ENCODE measurements around the gene CEPT1. TPM values are rescaled to one million over a fixed set of nuclear protein-coding genes. Genes with fewer than 3 reads are reported as not detected.
A peak's percentile ranks its signal among the peaks of the same experiment; 100 is the strongest.

CEPT1 gene
- total RNA-seq, 1 donor from 2014 or later = 37.8 TPM

- Histone ChIP-seq H3K36me3 (peaks cover 0 to 18% of the 10 kb centered on the region in 2 donors), H3K27ac (no peak overlapping the region), H3K4me1 (peaks cover 9% of the 10 kb centered on the region), H3K27me3 (no peaks in the 10 kb centered on the region), H3K4me3 (no peak overlapping the region), H3K9me3 (no peaks in the 10 kb centered on the region)
- TF ChIP-seq POLR2A (IDR thresholded peaks at IDR 0.05) (no peak), POLR2AphosphoS5 (IDR thresholded peaks at IDR 0.05; ENCODE audit: insufficient read depth in 1 of 2, low read depth in 1 of 2) (no peak)
- TF ChIP-seq, protein P1, sequence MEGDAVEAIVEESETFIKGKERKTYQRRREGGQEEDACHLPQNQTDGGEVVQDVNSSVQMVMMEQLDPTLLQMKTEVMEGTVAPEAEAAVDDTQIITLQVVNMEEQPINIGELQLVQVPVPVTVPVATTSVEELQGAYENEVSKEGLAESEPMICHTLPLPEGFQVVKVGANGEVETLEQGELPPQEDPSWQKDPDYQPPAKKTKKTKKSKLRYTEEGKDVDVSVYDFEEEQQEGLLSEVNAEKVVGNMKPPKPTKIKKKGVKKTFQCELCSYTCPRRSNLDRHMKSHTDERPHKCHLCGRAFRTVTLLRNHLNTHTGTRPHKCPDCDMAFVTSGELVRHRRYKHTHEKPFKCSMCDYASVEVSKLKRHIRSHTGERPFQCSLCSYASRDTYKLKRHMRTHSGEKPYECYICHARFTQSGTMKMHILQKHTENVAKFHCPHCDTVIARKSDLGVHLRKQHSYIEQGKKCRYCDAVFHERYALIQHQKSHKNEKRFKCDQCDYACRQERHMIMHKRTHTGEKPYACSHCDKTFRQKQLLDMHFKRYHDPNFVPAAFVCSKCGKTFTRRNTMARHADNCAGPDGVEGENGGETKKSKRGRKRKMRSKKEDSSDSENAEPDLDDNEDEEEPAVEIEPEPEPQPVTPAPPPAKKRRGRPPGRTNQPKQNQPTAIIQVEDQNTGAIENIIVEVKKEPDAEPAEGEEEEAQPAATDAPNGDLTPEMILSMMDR (IDR thresholded peaks at IDR 0.05) = no peak
- intact Hi-C loops (cut with DNase I) = no loop called here
- no peak for DNase-seq (ENCODE audit: extremely low spot score in 2 of 2)
These were observed 43.5 kb downstream of the CEPT1 start for GRCh38 chr1:111183308-111184069.

GRCh38 chr1:111184663-111185062 is 44.6 kb downstream of the CEPT1 start:
- TF ChIP-seq, protein P1 (IDR thresholded peaks at IDR 0.05) = no peak
- Histone ChIP-seq H3K4me3 (no peak overlapping the region), H3K9me3 (no peaks in the 10 kb centered on the region), H3K36me3 (peaks cover 0 to 21% of the 10 kb centered on the region in 2 donors), H3K27ac (no peak overlapping the region), H3K27me3 (no peaks in the 10 kb centered on the region), H3K4me1 (peaks cover 9% of the 10 kb centered on the region)
- intact Hi-C loops (cut with DNase I) = no loop called here
- no peak for DNase-seq (ENCODE audit: extremely low spot score in 2 of 2)

DNA sequence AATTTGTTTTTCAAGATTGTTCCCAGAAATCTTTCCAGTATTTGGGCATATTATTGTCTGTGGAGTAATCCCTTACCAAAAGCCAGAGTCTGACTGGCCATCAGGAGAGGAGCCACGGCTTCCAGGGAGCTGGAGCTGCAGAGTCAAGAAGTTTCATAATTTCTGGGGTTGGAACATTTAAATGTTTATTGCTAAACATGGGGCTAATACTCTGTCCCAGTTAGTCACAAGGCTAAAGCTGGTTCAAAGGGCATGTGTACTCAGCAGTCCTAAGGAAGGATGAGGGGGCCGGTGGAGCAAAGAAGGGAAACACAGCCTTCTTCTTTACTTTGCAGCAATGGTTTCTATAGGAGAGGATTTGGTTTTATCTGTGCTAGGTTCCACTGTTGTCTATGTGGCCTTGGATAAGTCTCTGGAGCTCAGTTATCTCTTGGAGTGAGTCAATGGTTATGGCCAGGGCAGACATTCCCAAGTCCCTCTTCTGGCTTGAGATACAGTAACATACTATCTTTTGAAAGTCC is 51.0 kb downstream of the CEPT1 start:
- Histone ChIP-seq H3K4me1 (peaks cover 55% of the 10 kb centered on the region), H3K27me3 (no peaks in the 10 kb centered on the region), H3K27ac (peak overlapping the region; percentile 79), H3K4me3 (no peak overlapping the region), H3K36me3 (peaks cover 0 to 25% of the 10 kb centered on the region in 2 donors), H3K9me3 (no peaks in the 10 kb centered on the region)
- TF ChIP-seq, protein P1 (IDR thresholded peaks at IDR 0.05) = no peak
- TF ChIP-seq POLR2A (IDR thresholded peaks at IDR 0.05) (no peak), POLR2AphosphoS5 (IDR thresholded peaks at IDR 0.05; ENCODE audit: insufficient read depth in 1 of 2, low read depth in 1 of 2) (peak in 1 of 2 donors; percentile 42)
- intact Hi-C loops (cut with DNase I) = no loop called here
- no peak for DNase-seq (ENCODE audit: extremely low spot score in 2 of 2)

GRCh38 chr1:111191496-111191895 is 51.5 kb downstream of the CEPT1 start:
- peaks cover 0 to 27% of the 10 kb centered on the region in 2 donors for H3K36me3 ChIP-seq
- H3K4me1 ChIP-seq = peaks cover 59% of the 10 kb centered on the region
- intact Hi-C loops (cut with DNase I) = no loop called here
- TF ChIP-seq POLR2A (IDR thresholded peaks at IDR 0.05) (no peak), POLR2AphosphoS5 (IDR thresholded peaks at IDR 0.05; ENCODE audit: insufficient read depth in 1 of 2, low read depth in 1 of 2) (no peak)
- TF ChIP-seq, protein P1 (IDR thresholded peaks at IDR 0.05) = no peak
- no peaks in the 10 kb centered on the region for H3K27me3 ChIP-seq
- DNase-seq (ENCODE audit: extremely low spot score in 2 of 2) = no peak
- H3K27ac ChIP-seq = peak overlapping the region; percentile 79
- H3K9me3 ChIP-seq = no peaks in the 10 kb centered on the region
- H3K4me3 ChIP-seq = no peak overlapping the region

GRCh38 chr1:111192074-111192473 is 52.1 kb downstream of the CEPT1 start:
- DNase-seq (ENCODE audit: extremely low spot score in 2 of 2) = no peak
- Histone ChIP-seq H3K27me3 (no peaks in the 10 kb centered on the region), H3K27ac (peak overlapping the region; percentile 79), H3K4me1 (peaks cover 59% of the 10 kb centered on the region), H3K4me3 (no peak overlapping the region), H3K9me3 (no peaks in the 10 kb centered on the region), H3K36me3 (peaks cover 0 to 22% of the 10 kb centered on the region in 2 donors)
- intact Hi-C loops (cut with DNase I) = no loop called here
- TF ChIP-seq POLR2AphosphoS5 (IDR thresholded peaks at IDR 0.05; ENCODE audit: insufficient read depth in 1 of 2, low read depth in 1 of 2) (no peak), POLR2A (IDR thresholded peaks at IDR 0.05) (no peak)
- TF ChIP-seq, protein P1 (IDR thresholded peaks at IDR 0.05) = no peak
